Measurements from ENCODE around the gene MOV10. TPM values are rescaled to one million over a fixed set of nuclear protein-coding genes. Genes with fewer than 3 reads are reported as not detected.

Gene MOV10
- total and polyA plus RNA-seq, 2 of the 8 experiments (the other 6 are each of a cell fraction or from before 2014, with no cell fraction given): 57.3 to 109 TPM

DNA sequence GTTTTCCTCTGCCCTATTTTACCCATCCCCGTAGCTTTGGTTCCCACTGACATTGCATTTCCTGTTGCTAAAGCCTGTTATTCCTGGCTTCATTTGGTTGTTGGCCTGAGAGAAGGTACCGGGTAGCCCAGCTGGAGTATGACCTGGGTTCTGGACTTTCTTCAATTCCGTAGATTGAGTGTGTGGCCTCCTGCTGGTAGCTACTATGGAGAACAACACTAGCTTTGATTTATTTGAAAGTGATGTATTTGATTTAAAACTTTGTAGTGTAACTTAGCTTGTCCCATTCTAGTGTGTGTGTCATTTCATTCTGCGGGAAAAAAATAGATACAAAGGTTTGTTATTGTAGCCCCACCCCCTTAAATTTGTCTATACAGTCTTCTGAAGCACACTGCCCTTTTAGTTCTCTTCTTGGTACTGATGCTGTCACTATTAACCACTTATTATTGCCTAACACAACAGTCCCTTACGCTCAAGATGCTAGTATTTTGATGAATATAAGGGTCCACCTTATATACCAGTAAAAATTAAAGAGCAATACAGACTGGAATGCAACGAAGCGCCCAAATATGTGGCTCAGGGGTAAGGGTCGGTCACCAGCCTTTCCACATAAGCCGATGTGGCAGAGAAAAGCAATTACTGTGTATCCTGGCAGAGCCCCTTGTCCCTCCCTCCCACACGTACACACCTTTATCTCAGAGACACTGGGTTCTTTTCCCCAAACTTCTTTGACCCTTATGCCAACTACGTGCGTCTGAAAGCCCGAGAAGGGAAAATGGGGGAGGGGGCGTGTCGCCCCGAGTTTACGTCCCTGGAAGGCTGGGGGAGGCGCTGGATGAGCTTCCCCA, 643 bp upstream of the MOV10 start:
- Histone ChIP-seq H2BK20ac (ENCODE audit: low read length) (no peak overlapping the region), H3K14ac (ENCODE audit: insufficient read length) (no peak overlapping the region), H3K27ac (ENCODE audit: low read depth, low read length) (peak overlapping the region; percentile 74; the same call in 1 of the 2 replicates), H3K9ac (replicated peaks in 1 of 4; ENCODE audit: extremely low read depth in 1 of 4, low read depth in 3 of 4, low read length in 3 of 4) (peak overlapping the region; percentile 65 to 89 (median 85)), H3K79me1 (ENCODE audit: low read depth, low read length) (no peaks in the 10 kb centered on the region), H3K18ac (ENCODE audit: extremely low read depth, low read length) (peak overlapping the region; percentile 89), H4K20me1 (replicated peaks in 1 of 2; ENCODE audit: control insufficient read depth in 1 of 2, insufficient read depth in 2 of 2, low read length in 2 of 2) (peaks cover 0 to 3% of the 10 kb centered on the region in 2 experiments), H3K56ac (replicated peaks; ENCODE audit: insufficient read length, low read depth, low read length) (peak overlapping the region; percentile 5), H3K4me2 (ENCODE audit: insufficient read depth in 1 of 2, low read depth in 2 of 2, low read length in 2 of 2) (peak overlapping the region; percentile 74 to 92), H3K4ac (replicated peaks; ENCODE audit: insufficient read length, low read depth, low read length) (no peak overlapping the region), H4K91ac (replicated peaks; ENCODE audit: insufficient read length, low read length) (no peak overlapping the region), H3K27me3 (replicated peaks in 1 of 4; ENCODE audit: control insufficient read depth in 3 of 4, extremely low read depth in 1 of 4, insufficient read depth in 3 of 4, low read length in 3 of 4) (peaks cover 0 to 2% (median 0%) of the 10 kb centered on the region in 4 experiments; a peak in 2 of 7 replicates), H2BK5ac (ENCODE audit: low read depth, low read length) (peak overlapping the region; percentile 86), H3K23me2 (ENCODE audit: low read depth, low read length) (peaks cover 10% of the 10 kb centered on the region; the same call in 1 of the 2 replicates), H4K5ac (ENCODE audit: insufficient read length, low read depth, low read length) (no peak overlapping the region), H3K4me1 (replicated peaks in 1 of 4; ENCODE audit: control insufficient read depth in 3 of 4, insufficient read depth in 4 of 4, low read length in 3 of 4) (peaks cover 2 to 14% (median 10%) of the 10 kb centered on the region in 4 experiments; a peak in 5 of 7 replicates), H2AFZ (ENCODE audit: low read length) (no peak overlapping the region), H3K36me3 (ENCODE audit: control insufficient read depth in 2 of 4, insufficient read depth in 4 of 4, low read length in 3 of 4) (peaks cover 0 to 22% (median 4%) of the 10 kb centered on the region in 4 experiments; a peak in 4 of 8 replicates), H3K23ac (ENCODE audit: insufficient read length) (no peak overlapping the region), H2BK12ac (ENCODE audit: low read depth, low read length) (0 out of 2 replicates have a peak overlapping the region, but pooled peaks have one; percentile 34), H2AK5ac (ENCODE audit: low read depth, low read length) (no peak overlapping the region), H3K4me3 (ENCODE audit: extremely low read depth in 1 of 4, insufficient read depth in 2 of 4, low read depth in 3 of 4, low read length in 4 of 4) (peak overlapping the region; percentile 85 to 92 (median 90)), H2BK15ac (ENCODE audit: low read length) (no peak overlapping the region), H3K79me2 (ENCODE audit: control insufficient read depth in 1 of 2, insufficient read depth in 2 of 2, low read length in 2 of 2) (peaks cover 0 to 25% of the 10 kb centered on the region in 2 experiments; a peak in 2 of 4 replicates), H3K9me3 (ENCODE audit: insufficient read depth in 2 of 2, low read depth in 1 of 2, low read length in 1 of 2) (no peaks in the 10 kb centered on the region), H4K8ac (ENCODE audit: extremely low read depth, insufficient read depth, low read length) (no peak overlapping the region), H2BK120ac (replicated peaks; ENCODE audit: low read depth, low read length) (no peak overlapping the region)
- no peak for DNase-seq (ENCODE audit: low read depth in 1 of 2, low spot score in 2 of 2)
- CTCF ChIA-PET (ENCODE audit: partially characterized antibody): interaction anchor here (0.7 to 6.3 kb wide), 15 partner anchors 9 to 208 kb away, joined by 3 to 63 read pairs (median 5); partner anchors contain the start of gene ST7L
- WGBS, 2 experiments (ENCODE audit: extremely low coverage in 1 of 2, insufficient coverage in 1 of 2, insufficient read length in 1 of 2, insufficient replicate concordance in 2 of 2, low coverage in 1 of 2, low lambda C conversion rate in 2 of 2, missing lambda C conversion rate in 1 of 2): 24% methylated on average over 18 of the region's 18 CpGs; no CpG with 5 or more reads in 1 of the 2 experiments
- POLR2A ChIA-PET (ENCODE audit: partially characterized antibody): interaction anchor here (0.7 to 6.1 kb wide), 25 partner anchors 9 to 283 kb away, joined by 3 to 76 read pairs (median 4); partner anchors contain the start of genes CAPZA1, PPM1J, RHOC and ST7L
- TF ChIP-seq CREB1 (IDR thresholded peaks at IDR 0.05): peak; percentile 78
- TF ChIP-seq POLR2A (IDR thresholded peaks at IDR 0.05; ENCODE audit: control extremely low read depth in 1 of 2, low read depth in 2 of 2, low read length in 2 of 2): peak in 1 of 2 experiments; percentile 56; a peak in 1 of 3 replicates
- TF ChIP-seq CTCF (IDR thresholded peaks at IDR 0.05; ENCODE audit: control extremely low read depth in 1 of 3, insufficient read depth in 1 of 3, low read depth in 1 of 3, low read length in 3 of 3): peak in 1 of 3 experiments; percentile 15; a peak in 1 of 4 replicates
- no peak for TF ChIP-seq KDM5A (IDR thresholded peaks at IDR 0.05; ENCODE audit: low read length)
- FAIRE-seq: peak; percentile 63
